Measurements from ENCODE around the gene RPS24. TPM values are rescaled to one million over a fixed set of nuclear protein-coding genes. Genes with fewer than 3 reads are reported as not detected.
A peak's percentile ranks its signal among the peaks of the same experiment; 100 is the strongest.

RPS24 gene
- total and polyA plus RNA-seq, 2 of the 13 experiments (the other 11 are each of a cell fraction or from before 2014, with no cell fraction given): 2,690 to 3,319 TPM

GRCh38 chr10:78029269-78030226 lies 4.1 kb upstream of the RPS24 start, which contains the start of gene POLR3A (continued):
- TF ChIP-seq ZNF704 (CRISPR knock-in tag; IDR thresholded peaks at IDR 0.05; ENCODE audit: borderline replicate concordance): no peak; the same call in 1 of the 2 replicates
- no peak for TF ChIP-seq ZMAT5 (CRISPR knock-in tag; IDR thresholded peaks at IDR 0.05; ENCODE audit: borderline replicate concordance, low read depth)
- TF ChIP-seq CSRNP1 (CRISPR knock-in tag; IDR thresholded peaks at IDR 0.05): 0 out of 2 replicates have a peak, but pooled peaks have one; percentile 53
- no peak for TF ChIP-seq ONECUT2 (CRISPR knock-in tag; IDR thresholded peaks at IDR 0.05)
- TF ChIP-seq SMAD9 (CRISPR knock-in tag; IDR thresholded peaks at IDR 0.05): no peak
- no peak for TF ChIP-seq TERF1 (CRISPR knock-in tag; IDR thresholded peaks at IDR 0.05)
- TF ChIP-seq SALL2 (CRISPR knock-in tag; IDR thresholded peaks at IDR 0.05): peak; percentile 73; the same call in 1 of the 2 replicates
- TF ChIP-seq TBX2 (CRISPR knock-in tag; IDR thresholded peaks at IDR 0.05; ENCODE audit: borderline replicate concordance): peak; percentile 87
- 0 out of 2 replicates have a peak, but pooled peaks have one; percentile 8 for TF ChIP-seq FOXA3 (CRISPR knock-in tag; IDR thresholded peaks at IDR 0.05)
- 0 out of 4 replicates have a peak, but pooled peaks of 1 of the 2 experiments have one; percentile 19 for TF ChIP-seq REST (IDR thresholded peaks at IDR 0.05; ENCODE audit: borderline replicate concordance in 1 of 2, low read depth in 1 of 2, low read length in 2 of 2)
- TF ChIP-seq FUBP1 (CRISPR knock-in tag; IDR thresholded peaks at IDR 0.05; ENCODE audit: borderline replicate concordance): no peak
- TF ChIP-seq ZNF746 (CRISPR knock-in tag; IDR thresholded peaks at IDR 0.05): peak; percentile 49; the same call in 1 of the 2 replicates
- no peak for TF ChIP-seq FOXO1 (CRISPR knock-in tag; IDR thresholded peaks at IDR 0.05)
- no peak; the same call in 1 of the 2 replicates for TF ChIP-seq ZNF510 (CRISPR knock-in tag; IDR thresholded peaks at IDR 0.05; ENCODE audit: low read depth)
- TF ChIP-seq ZNF33A (CRISPR knock-in tag; IDR thresholded peaks at IDR 0.05; ENCODE audit: borderline replicate concordance): no peak; the same call in 1 of the 2 replicates

Measured in HepG2 (cell line).